CD4-positive, alpha-beta T cell treated with Interleukin-6 at 100 ng/mL for 8 hours (primary cell): Measurements from ENCODE around the gene C1QTNF1.
"Not testable (repeated sequence)": the region's sequence is repeated elsewhere in the genome, so short reads cannot be mapped to it uniquely, and the experiment has no call there.

Source experiments
- DNase-seq: peaks from one replicate; pipeline ENCODE4 v3.0.0-alpha.2; 2020; ENCODE audit warnings: mixed read lengths, low spot score

C1QTNF1 gene

GRCh38 chr17:79023180-79023705 is 726 bp upstream of the C1QTNF1 start:
- DNase-seq, result no peak

DNA sequence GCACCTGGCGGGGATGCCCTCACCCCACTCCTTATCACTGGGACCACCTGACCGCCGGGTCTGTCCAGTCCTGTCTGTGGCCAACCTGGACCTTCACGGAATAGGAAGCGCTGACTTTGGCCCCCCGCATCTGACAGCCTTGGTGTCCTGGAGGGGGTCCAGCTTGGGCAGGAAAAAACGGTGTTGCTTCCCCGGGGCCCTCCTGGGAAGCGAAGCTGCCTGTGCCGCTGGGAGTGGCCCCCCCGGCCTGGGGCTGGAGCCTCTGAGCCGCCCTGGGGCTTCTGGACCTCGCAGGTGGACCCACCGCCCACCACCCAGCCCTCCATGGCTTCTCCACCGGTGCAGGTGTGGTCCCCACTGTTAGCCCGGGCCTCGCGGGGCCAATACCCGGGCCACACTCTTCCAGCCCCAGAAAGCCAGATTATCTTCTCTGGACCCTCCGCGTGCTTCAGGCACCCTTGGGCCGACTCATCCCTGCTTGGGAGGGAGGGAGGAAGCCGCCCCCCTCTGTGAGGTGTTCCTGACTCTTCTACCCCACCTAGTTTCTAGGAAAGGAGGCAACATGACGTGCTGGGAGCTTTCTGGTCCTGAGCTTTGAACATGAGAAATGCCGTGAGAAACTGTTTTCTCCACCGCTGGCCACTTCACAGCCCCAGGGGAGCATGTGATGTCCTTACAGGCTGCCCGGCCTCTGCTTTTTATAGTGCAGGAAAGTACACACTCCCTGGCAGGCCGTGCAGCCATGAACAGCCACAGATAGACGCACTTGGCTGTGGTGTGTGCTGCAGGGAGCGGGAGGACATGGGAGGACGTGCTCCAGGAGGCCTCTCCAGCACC is 1.1 kb downstream of the C1QTNF1 start:
- DNase-seq, result no peak

- DNase-seq, result no peak
Observed at GRCh38 chr17:79026376-79027273, 2.7 kb downstream of the C1QTNF1 start.

DNA sequence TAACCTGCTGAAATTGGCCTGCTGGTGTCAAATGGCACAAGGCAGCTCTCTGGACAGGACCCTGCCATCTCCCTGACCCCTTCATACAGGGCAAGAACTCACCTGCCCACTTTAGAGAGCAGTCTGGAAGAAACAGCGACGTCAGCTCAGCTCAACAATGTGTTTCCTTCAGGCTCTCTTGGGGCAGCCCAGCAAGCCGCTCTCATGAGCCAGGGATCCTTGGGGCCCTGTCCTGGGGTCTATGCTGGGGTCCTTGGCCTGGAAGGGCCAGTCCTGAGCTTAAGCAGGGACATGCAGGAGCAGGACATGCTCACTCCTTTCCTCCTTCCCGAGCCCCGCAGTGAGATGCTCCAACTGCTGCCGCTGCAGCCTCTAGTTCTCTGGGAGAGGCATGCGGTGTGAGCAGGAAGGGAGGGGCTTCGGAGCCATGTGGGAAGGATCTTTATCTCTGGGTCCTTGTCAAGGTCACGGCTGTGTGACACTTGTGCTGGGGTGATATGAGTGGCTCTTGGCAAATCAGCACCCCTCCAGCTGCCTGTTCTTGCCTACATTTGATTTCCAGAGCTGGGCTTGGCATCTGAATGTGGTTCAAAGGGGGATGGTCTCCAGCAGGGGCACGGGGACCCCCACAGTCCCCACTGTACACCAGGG is 3.4 kb downstream of the C1QTNF1 start:
- no peak for DNase-seq

- no peak for DNase-seq
Observed at GRCh38 chr17:79027925-79028491, 4.0 kb downstream of the C1QTNF1 start.

DNA sequence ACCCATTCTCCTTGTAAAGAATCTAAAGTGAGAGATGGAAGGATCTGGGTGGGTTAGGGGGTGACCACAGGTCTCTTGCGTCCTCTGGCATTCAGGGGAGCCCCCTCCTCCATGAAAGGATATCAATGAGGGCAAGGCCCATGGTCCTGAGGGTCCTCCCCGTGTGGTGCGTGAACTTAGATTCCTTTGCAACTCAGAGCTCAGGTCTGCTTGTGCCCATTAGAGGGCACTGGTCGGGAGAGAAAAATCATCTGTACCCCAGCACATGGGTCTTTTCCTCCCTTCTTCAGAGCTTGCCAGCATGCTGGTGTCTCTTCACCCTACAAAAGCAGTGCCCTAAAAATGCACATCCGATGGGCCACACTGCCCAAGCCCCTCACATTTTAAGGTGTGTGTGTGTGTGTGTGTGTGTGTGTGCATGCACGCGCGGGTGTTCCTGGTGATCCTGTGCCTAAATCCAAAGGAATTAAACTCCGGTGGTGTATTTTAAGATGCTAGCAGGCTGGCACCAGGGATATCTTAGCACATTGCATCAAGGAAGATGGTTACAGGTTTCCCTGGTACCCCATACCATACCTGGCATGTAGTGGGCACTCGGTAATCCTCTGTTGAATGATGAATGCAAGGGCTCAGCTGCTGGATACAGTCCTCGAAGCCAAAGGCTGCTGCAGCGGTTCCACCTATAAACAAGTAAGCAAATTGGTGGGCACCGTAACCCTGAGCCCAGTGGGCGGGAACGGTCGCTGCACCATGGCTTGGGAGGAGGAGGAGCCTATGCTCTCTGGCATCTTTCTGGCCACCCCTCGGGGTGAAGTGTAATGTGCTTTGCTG is 4.7 kb downstream of the C1QTNF1 start:
- no peak for DNase-seq

DNA sequence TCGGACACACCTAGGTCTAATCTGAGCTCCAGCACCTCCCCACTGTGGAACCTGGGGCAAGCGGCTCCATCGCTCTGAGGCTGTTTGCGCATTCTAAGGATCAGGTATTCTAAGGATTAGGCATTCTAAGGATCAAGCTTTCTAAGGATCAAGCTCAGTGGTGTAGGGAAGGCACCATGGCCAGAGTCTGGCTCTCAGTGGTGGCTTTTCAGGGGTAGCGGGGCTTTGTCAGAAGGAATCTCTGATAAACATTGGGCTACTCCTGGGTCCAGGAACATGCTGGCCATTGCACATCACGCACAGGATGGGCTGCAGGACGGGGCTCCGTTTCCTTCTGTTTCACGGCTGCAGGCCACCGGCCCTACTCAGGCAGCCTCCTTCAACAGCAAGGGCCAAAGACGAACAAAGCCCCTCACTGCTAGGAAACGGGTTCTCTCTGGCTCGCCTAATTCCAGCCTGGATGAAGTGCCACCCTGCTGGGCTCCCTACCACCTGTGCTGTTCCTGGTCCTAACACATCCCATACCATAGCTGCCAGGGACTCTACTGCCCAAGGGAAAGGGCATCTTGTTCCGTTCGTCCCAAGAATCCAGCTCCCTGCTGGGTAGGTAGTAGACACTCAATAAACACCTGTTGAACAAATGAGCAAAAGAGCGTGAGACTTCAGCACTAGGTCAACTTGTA is 5.5 kb downstream of the C1QTNF1 start:
- DNase-seq, result no peak

DNA sequence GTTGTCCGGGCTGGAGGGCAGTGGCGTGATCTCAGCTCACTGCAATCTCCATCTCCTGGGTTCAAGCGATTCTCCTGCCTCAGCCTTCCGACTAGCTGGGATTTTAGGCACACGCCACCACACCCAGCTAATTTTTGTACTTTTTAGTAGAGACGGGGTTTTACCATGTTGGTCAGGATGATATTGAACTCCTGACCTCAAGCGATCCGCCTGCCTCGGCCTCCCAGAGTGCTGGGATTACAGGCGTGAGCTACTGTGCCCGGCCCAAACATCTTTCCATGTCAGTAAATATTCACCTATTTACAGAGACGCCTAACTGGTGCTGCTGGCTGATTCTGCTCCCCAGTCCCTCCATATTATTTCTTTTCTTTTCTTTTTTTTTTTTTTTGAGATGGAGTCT is 6.7 kb downstream of the C1QTNF1 start:
- DNase-seq, result not testable (repeated sequence)

DNA sequence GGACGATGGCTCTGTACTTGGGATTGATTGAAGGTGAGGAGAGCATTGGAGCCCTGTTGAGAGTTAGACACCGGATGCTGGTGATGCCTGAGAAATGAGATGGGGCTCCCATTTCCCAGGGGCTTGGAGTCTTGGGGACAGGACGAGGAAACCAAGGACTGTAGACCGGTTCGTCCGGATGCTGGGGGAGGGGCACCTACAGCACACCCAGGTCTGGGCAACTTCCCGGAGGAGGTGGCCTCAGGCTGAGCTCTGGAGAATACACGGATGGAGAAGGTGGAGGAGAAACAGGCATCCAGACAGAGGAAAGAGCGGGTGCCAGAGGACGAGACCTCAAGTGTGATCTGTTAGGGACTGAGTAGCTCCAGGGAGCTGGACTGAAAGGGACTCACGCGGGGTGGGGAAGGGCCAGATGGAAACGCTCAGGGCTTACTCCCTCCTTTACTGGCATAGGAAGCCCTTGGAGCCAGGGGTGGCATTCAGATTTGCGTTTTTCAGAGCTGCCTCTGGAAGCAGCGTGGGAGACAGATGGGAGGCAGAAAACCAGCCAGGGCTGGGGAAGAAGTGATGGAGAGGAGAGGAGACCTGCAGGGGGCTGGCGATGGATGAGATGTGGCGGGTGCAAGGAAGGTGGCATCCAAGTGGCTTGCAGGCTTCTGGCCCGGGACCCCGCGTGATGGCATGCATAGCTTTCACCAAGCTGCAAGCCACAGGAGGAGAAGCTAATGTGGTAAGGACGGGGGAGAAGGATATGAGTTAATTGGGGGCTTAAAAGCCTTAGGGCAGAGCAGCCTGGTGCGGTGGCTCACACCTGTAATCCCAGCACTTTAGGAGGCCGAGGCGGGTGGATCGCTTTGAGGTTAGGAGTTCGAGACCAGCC is 8.3 kb downstream of the C1QTNF1 start:
- no peak for DNase-seq

DNA sequence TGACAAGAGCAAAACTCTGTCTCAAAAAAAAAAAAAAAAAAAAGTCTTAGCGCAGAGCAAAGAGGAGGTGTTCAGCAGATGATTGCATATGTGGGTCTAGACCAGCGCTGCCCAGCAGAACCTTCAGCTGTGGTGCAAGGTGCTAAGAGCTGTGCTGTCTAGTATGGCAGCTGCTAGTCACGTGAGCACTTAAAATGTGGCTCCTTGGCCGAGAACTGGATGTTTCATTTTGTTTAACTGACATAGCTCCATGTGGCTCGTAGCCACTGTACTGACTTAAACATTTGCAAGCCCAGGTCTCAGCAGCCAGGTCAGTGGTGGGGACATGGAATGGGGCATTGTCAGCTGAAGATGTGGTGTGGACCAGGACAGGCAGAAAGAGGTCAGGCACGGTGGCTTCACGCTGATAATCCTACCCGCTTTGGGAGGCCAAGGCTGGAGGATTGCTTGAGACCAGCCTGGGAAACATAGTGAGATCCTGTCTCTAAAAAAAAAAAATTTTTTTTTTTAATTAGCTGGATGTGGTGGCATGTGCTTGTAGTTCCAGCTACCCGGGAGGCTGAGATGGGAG is 9.2 kb downstream of the C1QTNF1 start:
- DNase-seq, result no peak

- no peak for DNase-seq
Observed at GRCh38 chr17:79033741-79034501, 10.0 kb downstream of the C1QTNF1 start.

DNA sequence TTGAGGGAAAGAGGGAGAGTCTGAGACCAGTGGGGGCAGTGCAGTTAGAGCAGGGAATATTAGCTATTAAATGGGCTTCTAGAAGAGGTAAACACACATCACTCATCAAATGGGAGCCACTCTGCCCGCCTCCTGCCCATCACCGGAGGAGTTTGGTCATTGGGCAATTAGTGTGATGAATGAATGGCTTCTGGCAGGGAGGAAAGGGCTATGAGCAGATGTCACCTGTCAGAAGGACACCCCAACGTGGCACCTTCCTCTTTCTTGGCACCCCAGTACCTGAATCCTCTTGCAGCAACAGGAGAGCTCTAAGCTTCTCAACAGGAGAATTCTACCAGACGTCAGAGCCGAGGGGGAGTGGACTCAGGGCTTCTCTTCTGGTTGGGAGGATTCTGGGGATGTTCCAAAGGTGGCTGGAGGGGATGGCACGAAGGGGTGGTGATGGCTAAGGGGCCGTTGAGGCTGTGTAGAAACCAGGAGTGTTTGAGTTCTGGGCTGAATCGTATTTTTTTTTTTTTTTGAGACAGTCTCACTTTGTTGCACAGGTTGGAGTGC is 11.0 kb downstream of the C1QTNF1 start:
- DNase-seq, result no peak

DNA sequence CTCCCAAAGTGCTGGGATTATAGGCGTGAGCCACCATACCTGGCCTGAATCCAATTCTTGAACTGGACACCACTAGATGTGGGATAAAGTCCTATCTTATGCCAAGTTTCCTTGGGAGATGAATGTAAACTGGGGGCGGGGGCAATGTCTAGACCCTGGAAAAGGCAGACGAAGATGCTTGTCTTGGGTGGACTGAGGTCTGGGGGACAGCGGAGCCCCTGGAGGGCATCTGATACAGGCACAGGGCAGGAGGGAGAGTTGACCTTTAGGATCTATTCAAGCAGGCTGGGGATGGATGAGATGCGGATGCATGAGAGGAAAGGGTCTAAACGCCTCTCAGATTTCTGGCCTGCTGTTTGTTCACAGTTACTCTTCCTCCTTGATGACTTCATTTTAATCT is 11.7 kb downstream of the C1QTNF1 start:
- DNase-seq, result no peak

- no peak for DNase-seq
Observed at GRCh38 chr17:79036181-79036580, 12.2 kb downstream of the C1QTNF1 start.

DNA sequence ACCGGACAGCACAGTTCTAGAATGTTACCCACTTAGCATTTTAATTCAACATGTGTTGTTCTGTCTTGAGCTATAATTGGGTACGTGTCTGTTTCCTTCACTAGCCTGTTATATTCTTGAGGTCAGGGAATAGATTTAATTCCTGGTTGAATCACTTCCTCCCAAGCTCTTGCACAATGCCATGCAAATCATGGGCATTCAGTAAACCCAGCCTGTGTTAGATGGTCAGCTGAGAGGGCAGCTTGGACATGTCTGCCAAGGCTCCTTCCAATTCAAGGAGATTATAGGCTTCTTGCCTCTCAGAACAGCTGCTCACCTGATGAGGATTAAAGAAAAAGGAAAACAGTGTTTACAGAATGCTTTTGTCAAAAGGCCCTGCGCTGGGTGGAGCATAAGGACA is 12.6 kb downstream of the C1QTNF1 start:
- no peak for DNase-seq

GRCh38 chr17:79038545-79039135 is 14.7 kb downstream of the C1QTNF1 start:
- DNase-seq, result no peak

DNA sequence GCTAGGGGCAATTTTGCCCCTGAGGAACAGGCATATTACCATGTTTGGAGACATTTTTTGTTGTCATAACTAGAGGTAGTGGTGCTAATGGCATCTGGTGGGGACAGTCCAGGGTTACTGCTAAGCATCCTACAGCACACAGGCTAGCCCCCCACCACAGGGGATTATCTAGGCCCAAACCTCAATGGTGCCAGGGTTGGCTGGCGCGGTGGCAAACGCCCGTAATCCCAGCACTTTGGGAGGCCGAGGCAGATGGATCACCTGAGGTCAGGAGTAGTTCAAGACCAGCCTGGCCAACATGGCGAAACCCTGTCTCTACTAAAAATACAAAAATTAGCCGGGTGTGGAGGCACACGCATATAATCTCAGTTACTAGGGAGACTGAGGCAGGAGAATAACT is 15.2 kb downstream of the C1QTNF1 start:
- no peak for DNase-seq

GRCh38 chr17:79039886-79040285 is 15.9 kb downstream of the C1QTNF1 start:
- DNase-seq, result no peak
